ENCODE data around the gene SCMH1. TPM values are rescaled to one million over a fixed set of nuclear protein-coding genes. Genes with fewer than 3 reads are reported as not detected.
A peak's percentile ranks its signal among the peaks of the same experiment; 100 is the strongest.

SCMH1 gene
- total RNA-seq, 4 donors from 2014 or later, result 17.6 to 48.2 (median 21.8) TPM

DNA sequence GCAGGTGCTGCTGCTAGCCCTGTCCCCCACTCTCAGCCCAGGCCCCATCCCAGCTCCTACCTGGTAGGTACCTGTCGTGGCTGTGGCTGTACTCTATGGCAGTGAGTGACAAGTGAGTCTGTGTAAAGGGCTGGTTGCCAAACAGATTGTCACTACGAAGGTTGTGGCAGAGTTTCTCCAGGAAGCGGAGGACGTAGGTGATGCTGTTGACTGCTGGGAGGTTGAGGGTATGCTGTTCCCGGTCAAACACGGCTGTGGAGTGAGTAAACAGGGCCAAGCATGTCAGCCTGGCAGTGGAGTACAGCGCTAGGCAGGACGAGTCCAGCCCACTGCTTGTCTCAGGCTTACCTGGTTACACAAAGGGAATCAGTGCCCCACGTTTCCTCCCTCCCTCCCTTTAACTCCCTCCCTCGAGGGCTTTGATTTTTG, 195.7 kb downstream of the SCMH1 start:
- H3K36me3 ChIP-seq, result peaks cover 7% of the 10 kb centered on the region
- TF ChIP-seq POLR2AphosphoS5 (IDR thresholded peaks at IDR 0.05) (no peak), EP300 (IDR thresholded peaks at IDR 0.05) (no peak), POLR2A (IDR thresholded peaks at IDR 0.05) (no peak)
- TF ChIP-seq, protein P1, sequence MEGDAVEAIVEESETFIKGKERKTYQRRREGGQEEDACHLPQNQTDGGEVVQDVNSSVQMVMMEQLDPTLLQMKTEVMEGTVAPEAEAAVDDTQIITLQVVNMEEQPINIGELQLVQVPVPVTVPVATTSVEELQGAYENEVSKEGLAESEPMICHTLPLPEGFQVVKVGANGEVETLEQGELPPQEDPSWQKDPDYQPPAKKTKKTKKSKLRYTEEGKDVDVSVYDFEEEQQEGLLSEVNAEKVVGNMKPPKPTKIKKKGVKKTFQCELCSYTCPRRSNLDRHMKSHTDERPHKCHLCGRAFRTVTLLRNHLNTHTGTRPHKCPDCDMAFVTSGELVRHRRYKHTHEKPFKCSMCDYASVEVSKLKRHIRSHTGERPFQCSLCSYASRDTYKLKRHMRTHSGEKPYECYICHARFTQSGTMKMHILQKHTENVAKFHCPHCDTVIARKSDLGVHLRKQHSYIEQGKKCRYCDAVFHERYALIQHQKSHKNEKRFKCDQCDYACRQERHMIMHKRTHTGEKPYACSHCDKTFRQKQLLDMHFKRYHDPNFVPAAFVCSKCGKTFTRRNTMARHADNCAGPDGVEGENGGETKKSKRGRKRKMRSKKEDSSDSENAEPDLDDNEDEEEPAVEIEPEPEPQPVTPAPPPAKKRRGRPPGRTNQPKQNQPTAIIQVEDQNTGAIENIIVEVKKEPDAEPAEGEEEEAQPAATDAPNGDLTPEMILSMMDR (IDR thresholded peaks at IDR 0.05), result no peak
- H3K9me3 ChIP-seq, result no peaks in the 10 kb centered on the region
- no peak for DNase-seq (ENCODE audit: low spot score in 2 of 2)
- peak overlapping the region; percentile 85 for H3K27ac ChIP-seq
- WGBS, result 49% methylated on average over 7 of the region's 10 CpGs
- H3K27me3 ChIP-seq, result no peaks in the 10 kb centered on the region
- H3K4me1 ChIP-seq, result peaks cover 34% of the 10 kb centered on the region
- H3K4me3 ChIP-seq, result no peak overlapping the region

DNA sequence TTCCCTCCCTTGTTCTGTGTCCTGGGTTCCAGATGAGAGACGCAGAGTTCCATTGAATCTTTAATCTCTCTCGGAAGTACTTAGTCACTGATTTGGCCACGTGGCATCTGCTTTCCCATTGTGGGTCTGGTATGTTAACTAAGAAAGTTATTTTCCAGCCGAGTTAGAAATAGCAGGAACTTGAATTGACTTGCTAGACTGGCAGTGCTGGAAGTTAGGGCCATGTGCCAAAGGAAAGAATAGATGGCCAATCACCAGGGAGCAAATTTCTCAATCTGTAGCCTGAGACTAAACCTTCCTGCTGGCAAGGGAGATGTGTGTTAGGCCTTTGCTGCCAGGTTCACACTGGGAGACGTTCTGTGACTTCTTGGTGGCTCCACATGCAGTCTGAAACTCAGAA, 196.4 kb downstream of the SCMH1 start:
- peak overlapping the region; percentile 85 for H3K27ac ChIP-seq
- H3K36me3 ChIP-seq, result peaks cover 7% of the 10 kb centered on the region
- no peaks in the 10 kb centered on the region for H3K27me3 ChIP-seq
- TF ChIP-seq, protein P1 (IDR thresholded peaks at IDR 0.05), result no peak
- no peak for TF ChIP-seq EP300 (IDR thresholded peaks at IDR 0.05)
- no peak for TF ChIP-seq POLR2A (IDR thresholded peaks at IDR 0.05)
- peak in 2 of 3 donors; percentile 51 for TF ChIP-seq POLR2AphosphoS5 (IDR thresholded peaks at IDR 0.05)
- 36% methylated on average over 5 of the region's 5 CpGs for WGBS
- no peak overlapping the region for H3K4me3 ChIP-seq
- no peaks in the 10 kb centered on the region for H3K9me3 ChIP-seq
- DNase-seq (ENCODE audit: low spot score in 2 of 2), result no peak
- H3K4me1 ChIP-seq, result peaks cover 34% of the 10 kb centered on the region

GRCh38 chr1:41044187-41044586, 197.9 kb downstream of the SCMH1 start:
- H3K4me3 ChIP-seq, result no peak overlapping the region
- TF ChIP-seq, protein P1 (IDR thresholded peaks at IDR 0.05), result no peak
- no peak for TF ChIP-seq POLR2A (IDR thresholded peaks at IDR 0.05)
- WGBS, result 49% methylated on average over 2 of the region's 2 CpGs
- no peaks in the 10 kb centered on the region for H3K27me3 ChIP-seq
- peaks cover 34% of the 10 kb centered on the region for H3K4me1 ChIP-seq
- H3K36me3 ChIP-seq, result peaks cover 13% of the 10 kb centered on the region
- no peak for DNase-seq (ENCODE audit: low spot score in 2 of 2)
- no peaks in the 10 kb centered on the region for H3K9me3 ChIP-seq
- H3K27ac ChIP-seq, result no peak overlapping the region

DNA sequence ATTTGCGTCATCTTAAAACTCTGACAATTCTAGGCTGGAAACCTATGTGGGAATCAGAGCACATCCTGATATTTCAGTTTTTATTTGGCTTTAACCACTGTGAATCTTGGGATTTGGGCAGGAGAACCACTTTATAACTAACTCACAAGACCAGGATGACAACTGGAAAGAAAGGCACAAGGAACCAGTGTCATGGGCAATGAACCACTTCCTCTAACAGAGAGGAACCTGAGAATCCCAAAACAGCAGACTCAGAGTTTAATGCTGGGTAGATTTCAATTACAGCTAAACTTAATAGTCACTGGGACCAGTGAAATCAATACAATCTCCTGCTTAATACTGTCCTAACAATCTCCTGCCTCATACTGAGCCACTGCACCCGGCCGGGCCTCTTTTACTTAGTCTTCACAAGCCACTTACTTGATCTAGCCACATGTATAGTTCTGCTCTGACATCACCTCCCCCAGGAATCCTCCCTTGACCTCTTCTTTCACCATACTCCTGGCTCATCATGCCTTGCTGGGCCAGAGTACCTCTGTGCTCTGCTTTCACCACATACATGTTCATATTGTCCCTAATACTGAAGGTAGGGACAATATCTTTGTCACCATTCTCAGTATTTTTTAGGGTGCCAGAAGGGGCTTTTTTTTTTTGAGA, 200.4 kb downstream of the SCMH1 start:
- WGBS, result 97% methylated on average over 3 of the region's 3 CpGs

DNA sequence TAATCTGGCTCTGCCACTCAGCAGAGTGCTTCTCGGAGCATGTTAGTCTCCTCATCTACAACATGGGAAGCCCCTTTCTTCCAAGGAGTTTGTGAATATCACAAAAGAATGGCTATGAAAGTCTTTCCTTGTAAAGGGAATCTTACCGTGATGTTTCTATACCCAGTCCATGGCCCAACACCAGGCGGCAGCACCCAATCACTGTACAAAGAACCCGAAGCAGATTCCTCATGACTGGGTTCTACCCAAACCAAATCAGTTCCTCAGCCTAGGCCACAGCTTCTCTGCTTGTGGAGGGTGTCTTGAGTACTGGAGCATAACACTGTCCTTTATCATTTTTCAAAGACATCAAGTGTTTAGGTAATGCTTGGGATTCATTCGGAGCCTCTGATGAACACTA, 204.0 kb downstream of the SCMH1 start:
- no peaks in the 10 kb centered on the region for H3K4me1 ChIP-seq
- no peaks in the 10 kb centered on the region for H3K9me3 ChIP-seq
- WGBS, result 90% methylated on average over 5 of the region's 5 CpGs
- no peak overlapping the region for H3K27ac ChIP-seq
- H3K27me3 ChIP-seq, result no peaks in the 10 kb centered on the region
- H3K4me3 ChIP-seq, result no peak overlapping the region
- peaks cover 40% of the 10 kb centered on the region for H3K36me3 ChIP-seq
- TF ChIP-seq POLR2A (IDR thresholded peaks at IDR 0.05) (no peak), POLR2AphosphoS5 (IDR thresholded peaks at IDR 0.05) (no peak), EP300 (IDR thresholded peaks at IDR 0.05) (no peak)
- TF ChIP-seq, protein P1 (IDR thresholded peaks at IDR 0.05), result no peak
- DNase-seq (ENCODE audit: low spot score in 2 of 2), result no peak

More for the DNA sequence above, 200.4 kb downstream of the SCMH1 start:
- TF ChIP-seq EP300 (IDR thresholded peaks at IDR 0.05) (no peak), POLR2AphosphoS5 (IDR thresholded peaks at IDR 0.05) (no peak), POLR2A (IDR thresholded peaks at IDR 0.05) (no peak)
- TF ChIP-seq, protein P1 (IDR thresholded peaks at IDR 0.05), result no peak
- Histone ChIP-seq H3K9me3 (no peaks in the 10 kb centered on the region), H3K4me1 (peaks cover 30% of the 10 kb centered on the region), H3K36me3 (peaks cover 21% of the 10 kb centered on the region), H3K4me3 (no peak overlapping the region), H3K27ac (no peak overlapping the region), H3K27me3 (no peaks in the 10 kb centered on the region)
- DNase-seq (ENCODE audit: low spot score in 2 of 2), result no peak
